ENCODE results near the gene ANKS1B. TPM values are rescaled to one million over a fixed set of nuclear protein-coding genes. Genes with fewer than 3 reads are reported as not detected.
A peak's percentile ranks its signal among the peaks of the same experiment; 100 is the strongest.
"Not testable (repeated sequence)": the region's sequence is repeated elsewhere in the genome, so short reads cannot be mapped to it uniquely, and the experiment has no call there.

The ANKS1B gene
- 10 to 100 TPM in 6 of 8 experiments, 1 to 10 TPM in 2; 4.4 to 49.1 (median 14.2) TPM for total RNA-seq

DNA sequence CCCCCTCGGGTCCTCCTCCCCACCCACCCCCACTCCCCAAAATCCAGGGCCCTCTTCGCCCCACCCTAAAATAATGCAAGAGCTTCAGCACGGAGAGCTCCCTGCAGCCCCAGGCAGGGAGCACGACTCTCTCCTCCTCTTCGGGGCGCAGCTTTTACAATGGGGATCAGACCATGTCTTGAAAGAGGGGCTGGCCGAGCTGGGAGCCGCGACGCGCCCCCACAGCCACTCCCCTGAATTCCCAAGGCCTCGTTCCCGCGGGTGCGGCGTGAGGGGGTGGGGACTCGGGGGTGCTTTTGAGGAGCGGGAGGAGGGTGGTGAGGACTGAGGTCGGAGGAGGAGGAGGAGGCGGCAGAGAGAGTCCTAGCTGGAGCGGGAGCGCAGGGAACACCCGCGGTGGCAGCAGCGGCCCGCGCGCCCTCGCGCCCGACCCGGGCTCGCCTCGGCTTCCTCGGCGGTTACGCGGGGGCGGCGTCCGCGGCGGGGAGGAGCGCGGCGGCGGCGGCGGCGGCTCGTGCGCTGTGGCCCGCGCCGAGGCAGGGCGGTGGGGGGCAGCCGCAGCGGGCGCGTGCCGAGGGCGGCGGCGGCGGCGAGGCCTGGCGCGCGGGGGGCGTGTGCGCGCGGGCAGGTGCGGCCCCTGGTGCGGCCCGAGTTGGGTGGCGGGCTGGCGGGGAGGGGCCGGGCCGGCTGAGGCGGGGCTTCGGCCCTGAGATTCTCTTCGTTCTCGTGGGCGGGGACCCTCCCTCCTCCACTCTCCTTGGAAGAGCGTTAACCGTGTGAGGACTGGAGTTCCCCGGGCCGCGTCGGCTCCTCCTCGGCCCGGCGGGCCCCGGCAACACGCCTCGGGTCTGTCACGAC lies at the start of gene ANKS1B:
Gene ANKS1B, minus strand, starts transcription at position 666 of the 858 bp plus-strand sequence. CDS start 699 bp downstream, outside the sequence.
- WGBS, 10 experiments = 0 to 20% (median 0%) methylated on average over 1 to 4 of the region's 98 CpGs; no CpG with 5 or more reads in 6 of the 10 experiments
- ATAC-seq (replicated peaks in 6 of 8) = peak; percentile 81 to 92 (median 90)
- in situ Hi-C loops (cut with MboI; ENCODE audit: low pct_unique_long_range_greater_than_20kb in 2 of 9, low sequenced_read_pairs in 9 of 9, unreplicated experiment in 9 of 9) = loop anchor here in 2 of 9 experiments (25.0 kb wide), 1 partner anchor 172 kb away; no protein-coding TSS in a partner anchor
- Histone ChIP-seq H3K27ac (peak within 1 kb of the TSS; percentile 11 to 63), H3K4me1 (replicated peaks in 1 of 2) (peaks cover 5 to 8% of the 10 kb centered on the region in 2 donors), H3K4me3 (peak within 1 kb of the TSS; percentile 42 to 73 (median 60))

DNA sequence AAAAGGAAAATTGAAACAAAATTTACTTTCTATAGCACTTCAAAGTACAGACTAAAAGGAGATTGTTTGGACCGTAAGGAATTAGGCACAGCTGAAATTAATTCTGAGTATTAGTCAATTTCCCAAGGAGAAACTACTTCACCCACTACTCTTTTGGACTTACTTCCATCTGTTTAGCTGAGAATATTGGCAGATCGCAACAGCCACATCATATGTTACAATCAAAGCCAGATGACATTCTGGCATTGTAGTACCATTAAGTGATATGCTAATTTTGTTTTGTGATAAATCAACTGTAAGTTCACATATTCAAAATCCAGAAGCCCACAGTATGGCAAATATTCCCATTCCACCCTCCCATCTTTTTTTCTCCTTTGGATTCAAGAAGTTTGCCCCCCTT lies 47.1 kb upstream of the ANKS1B start:
- Histone ChIP-seq H3K4me3 (no peak overlapping the region), H3K4me1 (replicated peaks in 1 of 2) (no peaks in the 10 kb centered on the region), H3K27ac (no peak overlapping the region)
- in situ Hi-C loops (cut with MboI; ENCODE audit: low pct_unique_long_range_greater_than_20kb in 2 of 9, low sequenced_read_pairs in 9 of 9, unreplicated experiment in 9 of 9) = no loop called here
- ATAC-seq (replicated peaks in 6 of 8) = no peak
- 50 to 100% (median 98%) methylated on average over 1 to 2 of the region's 2 CpGs; no CpG with 5 or more reads in 2 of the 10 experiments for WGBS, 10 experiments

DNA sequence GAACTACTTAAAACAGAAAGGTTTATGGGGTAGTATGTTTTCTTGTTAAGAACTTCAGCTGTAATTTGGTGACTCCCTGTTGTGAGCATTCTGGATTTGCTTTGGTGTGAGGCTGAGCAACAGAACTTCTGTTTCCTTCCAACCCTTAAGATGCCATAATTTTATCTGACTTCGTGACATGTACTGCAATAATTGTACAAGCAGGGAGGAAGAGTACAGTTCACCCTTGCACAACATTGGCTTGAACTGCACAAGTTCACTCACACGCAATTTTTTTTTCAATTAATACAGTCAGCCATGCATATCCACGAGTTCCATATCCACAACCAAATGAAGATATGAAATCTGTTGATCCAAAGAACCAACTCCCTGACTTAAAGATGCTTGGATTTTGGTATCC lies 42.9 kb upstream of the ANKS1B start:
- in situ Hi-C loops (cut with MboI; ENCODE audit: low pct_unique_long_range_greater_than_20kb in 2 of 9, low sequenced_read_pairs in 9 of 9, unreplicated experiment in 9 of 9) = no loop called here
- 22 to 100% (median 78%) methylated on average over 1 to 3 of the region's 3 CpGs; no CpG with 5 or more reads in 1 of the 10 experiments for WGBS, 10 experiments
- Histone ChIP-seq H3K4me1 (replicated peaks in 1 of 2) (no peaks in the 10 kb centered on the region), H3K27ac (no peak overlapping the region), H3K4me3 (no peak overlapping the region)
- ATAC-seq (replicated peaks in 6 of 8) = no peak

DNA sequence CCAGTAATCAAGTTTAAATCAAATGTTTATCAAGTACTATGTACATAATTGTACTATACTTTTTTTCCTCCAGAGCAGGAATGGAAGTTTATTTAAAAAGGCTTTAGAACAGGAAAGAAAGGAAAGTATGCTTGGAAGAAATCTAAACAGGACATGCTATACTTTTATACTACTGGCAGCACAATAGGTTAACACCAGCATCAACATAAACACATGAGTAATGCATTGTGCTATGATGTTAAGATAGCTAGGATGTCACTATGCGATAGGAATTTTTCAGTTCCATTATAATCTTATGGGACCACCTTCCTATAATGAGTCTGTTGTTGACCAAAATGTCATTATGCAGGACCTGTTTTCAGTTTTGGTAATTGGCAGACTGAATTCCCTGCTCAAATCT lies 41.5 kb upstream of the ANKS1B start:
- H3K4me3 ChIP-seq = no peak overlapping the region
- in situ Hi-C loops (cut with MboI; ENCODE audit: low pct_unique_long_range_greater_than_20kb in 2 of 9, low sequenced_read_pairs in 9 of 9, unreplicated experiment in 9 of 9) = no loop called here
- H3K27ac ChIP-seq = no peak overlapping the region
- WGBS, 10 experiments = 92 to 100% (median 100%) methylated on average over 1 of the region's 1 CpG; no CpG with 5 or more reads in 3 of the 10 experiments
- no peaks in the 10 kb centered on the region for H3K4me1 ChIP-seq (replicated peaks in 1 of 2)
- ATAC-seq (replicated peaks in 6 of 8) = no peak

DNA sequence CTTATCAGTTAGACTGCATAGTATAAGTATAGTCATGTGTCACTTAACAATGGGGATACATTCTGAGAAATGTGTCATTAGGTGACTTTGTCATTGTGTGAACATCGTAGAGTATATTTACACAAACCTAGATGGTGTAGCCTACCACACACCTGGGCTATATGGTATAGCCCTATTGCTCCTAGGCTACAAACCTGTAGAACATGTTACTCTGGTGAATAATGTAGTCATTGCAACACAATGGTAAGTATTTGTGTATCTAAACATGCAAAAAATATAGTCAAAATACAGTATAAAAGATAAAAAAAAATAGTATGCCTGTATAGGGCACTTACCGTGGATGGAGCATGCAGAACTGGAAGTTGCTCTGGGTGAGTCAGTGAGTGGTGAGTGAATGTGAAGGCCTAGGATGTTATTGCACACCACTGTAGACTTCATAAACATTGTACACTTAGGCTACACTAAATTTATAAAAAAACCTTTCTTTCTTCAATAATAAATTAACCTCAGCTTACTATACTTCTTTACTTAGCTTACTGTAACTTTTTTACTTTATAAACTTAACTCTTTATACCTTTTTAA lies 40.3 kb upstream of the ANKS1B start:
- H3K4me3 ChIP-seq = no peak overlapping the region
- in situ Hi-C loops (cut with MboI; ENCODE audit: low pct_unique_long_range_greater_than_20kb in 2 of 9, low sequenced_read_pairs in 9 of 9, unreplicated experiment in 9 of 9) = no loop called here
- H3K4me1 ChIP-seq (replicated peaks in 1 of 2) = no peaks in the 10 kb centered on the region
- ATAC-seq (replicated peaks in 6 of 8) = no peak
- WGBS, 10 experiments = 79 to 100% (median 96%) methylated on average over 1 to 2 of the region's 2 CpGs; no CpG with 5 or more reads in 2 of the 10 experiments
- H3K27ac ChIP-seq = no peak overlapping the region

DNA sequence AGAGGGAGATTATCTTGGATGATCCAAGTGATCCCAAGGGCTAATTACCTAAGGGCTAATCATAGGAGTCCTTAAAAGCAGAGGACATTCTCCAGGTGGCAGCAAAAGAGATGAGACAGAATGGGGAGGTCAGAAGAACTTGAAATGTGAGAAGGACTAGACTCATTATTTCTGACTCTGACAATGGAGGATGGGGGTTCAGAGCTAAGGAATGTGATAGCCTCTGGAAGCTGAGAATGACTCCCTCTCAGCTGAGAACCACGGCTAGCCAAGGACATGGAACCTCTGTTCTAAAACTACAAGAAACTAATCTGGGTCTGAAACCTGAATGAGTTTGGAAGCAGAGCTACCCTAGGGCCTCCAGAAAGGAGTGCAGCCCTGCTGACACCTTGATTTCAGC lies 35.6 kb upstream of the ANKS1B start:
- no peak overlapping the region for H3K27ac ChIP-seq
- in situ Hi-C loops (cut with MboI; ENCODE audit: low pct_unique_long_range_greater_than_20kb in 2 of 9, low sequenced_read_pairs in 9 of 9, unreplicated experiment in 9 of 9) = no loop called here
- whole genome bisulfite sequencing, 10 experiments = 33 to 78% (median 61%) methylated on average over 1 of the region's 1 CpG; no CpG with 5 or more reads in 4 of the 10 experiments
- no peak overlapping the region for H3K4me3 ChIP-seq
- no peak for ATAC-seq (replicated peaks in 6 of 8)
- H3K4me1 ChIP-seq (replicated peaks in 1 of 2) = no peaks in the 10 kb centered on the region

DNA sequence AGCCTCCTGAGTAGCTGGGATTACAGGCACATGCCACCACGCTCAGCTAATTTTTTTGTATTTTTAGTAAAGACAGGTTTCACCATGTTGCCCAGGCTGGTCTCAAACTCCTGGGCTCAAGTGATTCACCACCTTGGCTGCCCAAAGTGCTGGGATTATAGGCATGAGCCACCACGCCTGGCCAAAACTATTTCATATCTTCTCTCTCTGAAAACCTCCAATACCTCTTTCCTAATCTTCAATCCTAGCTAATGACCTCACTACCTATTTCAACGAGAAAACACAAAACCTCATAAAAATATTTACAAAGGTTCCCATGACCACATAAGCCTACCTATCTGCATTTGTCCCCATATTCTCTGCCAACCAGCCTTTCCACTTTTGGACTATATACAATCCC lies 32.3 kb upstream of the ANKS1B start:
- WGBS, 10 experiments = 67 to 100% (median 83%) methylated on average over 1 to 3 of the region's 3 CpGs; no CpG with 5 or more reads in 2 of the 10 experiments
- H3K27ac ChIP-seq = no peak overlapping the region
- H3K4me1 ChIP-seq (replicated peaks in 1 of 2) = no peaks in the 10 kb centered on the region
- in situ Hi-C loops (cut with MboI; ENCODE audit: low pct_unique_long_range_greater_than_20kb in 2 of 9, low sequenced_read_pairs in 9 of 9, unreplicated experiment in 9 of 9) = no loop called here
- ATAC-seq (replicated peaks in 6 of 8) = no peak
- no peak overlapping the region for H3K4me3 ChIP-seq

DNA sequence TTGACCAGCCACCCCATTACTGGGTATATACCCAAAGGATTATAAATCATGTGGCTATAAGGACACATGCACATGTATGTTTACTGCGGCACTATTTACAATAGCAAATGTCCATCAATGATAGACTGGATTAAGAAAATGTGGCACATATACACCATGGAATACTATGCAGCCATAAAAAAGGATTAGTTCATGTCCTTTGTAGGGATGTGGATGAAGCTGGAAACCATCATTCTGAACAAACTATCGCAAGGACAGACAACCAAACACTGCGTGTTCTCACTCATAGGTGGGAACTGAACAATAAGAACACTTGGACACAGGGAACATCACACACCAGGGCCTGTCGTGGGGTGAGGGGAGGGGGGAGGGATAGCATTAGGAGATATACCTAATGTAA lies 31.6 kb upstream of the ANKS1B start:
- H3K4me3 ChIP-seq; ATAC-seq (replicated peaks in 6 of 8); H3K27ac ChIP-seq; in situ Hi-C loops (cut with MboI; ENCODE audit: low pct_unique_long_range_greater_than_20kb in 2 of 9, low sequenced_read_pairs in 9 of 9, unreplicated experiment in 9 of 9); H3K4me1 ChIP-seq (replicated peaks in 1 of 2): not testable (repeated sequence)
- WGBS, 10 experiments = 80 to 100% (median 91%) methylated on average over 1 to 4 of the region's 4 CpGs; no CpG with 5 or more reads in 2 of the 10 experiments

DNA sequence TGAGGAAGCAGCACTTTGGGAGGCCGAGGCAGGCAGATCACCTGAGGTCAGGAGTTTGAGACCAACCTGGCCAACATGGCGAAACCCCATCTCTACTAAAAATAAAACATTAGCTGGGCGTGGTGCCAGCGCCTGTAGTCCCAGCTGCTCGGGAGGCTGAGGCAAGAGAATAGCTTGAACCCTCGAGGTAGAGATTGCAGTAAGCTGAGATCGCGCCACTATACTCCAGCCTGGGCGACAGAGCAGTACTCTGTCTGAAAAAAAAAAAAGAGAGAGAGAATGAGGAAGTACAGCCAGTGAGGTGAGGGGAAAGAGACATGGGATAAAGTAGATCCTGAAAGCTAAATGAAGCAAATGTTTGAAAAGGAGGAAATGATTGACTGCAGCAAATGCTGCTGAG lies 21.1 kb upstream of the ANKS1B start:
- in situ Hi-C loops (cut with MboI; ENCODE audit: low pct_unique_long_range_greater_than_20kb in 2 of 9, low sequenced_read_pairs in 9 of 9, unreplicated experiment in 9 of 9); H3K27ac ChIP-seq; ATAC-seq (replicated peaks in 6 of 8); H3K4me3 ChIP-seq; H3K4me1 ChIP-seq (replicated peaks in 1 of 2): not testable (repeated sequence)
- 70 to 96% (median 85%) methylated on average over 1 to 9 of the region's 9 CpGs for WGBS, 10 experiments

DNA sequence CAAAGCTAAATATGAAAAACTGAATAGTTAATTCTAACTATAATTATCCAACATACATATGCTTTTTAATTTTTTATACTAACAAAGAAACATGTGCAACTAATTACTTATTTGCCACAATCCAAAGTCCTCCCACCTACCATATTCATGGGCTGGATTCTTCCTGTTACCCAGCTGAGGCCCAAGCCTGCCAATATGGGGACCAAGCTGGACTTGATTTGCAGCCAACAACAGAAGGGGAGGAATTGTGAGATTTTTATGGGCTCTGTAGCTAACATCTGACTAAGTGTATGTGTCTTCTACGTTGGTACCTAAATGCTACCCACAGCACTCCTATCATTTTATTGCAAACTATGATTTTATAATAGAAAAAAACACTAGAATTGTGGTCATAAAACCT lies 13.1 kb upstream of the ANKS1B start:
- no peaks in the 10 kb centered on the region for H3K4me1 ChIP-seq (replicated peaks in 1 of 2)
- H3K27ac ChIP-seq = no peak overlapping the region
- H3K4me3 ChIP-seq = no peak overlapping the region
- 0 to 100% (median 76%) methylated on average over 1 of the region's 1 CpG for WGBS, 10 experiments
- ATAC-seq (replicated peaks in 6 of 8) = peak in 1 of 8 experiments; percentile 50
- in situ Hi-C loops (cut with MboI; ENCODE audit: low pct_unique_long_range_greater_than_20kb in 2 of 9, low sequenced_read_pairs in 9 of 9, unreplicated experiment in 9 of 9) = loop anchor here in 2 of 9 experiments (25.0 kb wide), 1 partner anchor 186 kb away; no protein-coding TSS in a partner anchor

DNA sequence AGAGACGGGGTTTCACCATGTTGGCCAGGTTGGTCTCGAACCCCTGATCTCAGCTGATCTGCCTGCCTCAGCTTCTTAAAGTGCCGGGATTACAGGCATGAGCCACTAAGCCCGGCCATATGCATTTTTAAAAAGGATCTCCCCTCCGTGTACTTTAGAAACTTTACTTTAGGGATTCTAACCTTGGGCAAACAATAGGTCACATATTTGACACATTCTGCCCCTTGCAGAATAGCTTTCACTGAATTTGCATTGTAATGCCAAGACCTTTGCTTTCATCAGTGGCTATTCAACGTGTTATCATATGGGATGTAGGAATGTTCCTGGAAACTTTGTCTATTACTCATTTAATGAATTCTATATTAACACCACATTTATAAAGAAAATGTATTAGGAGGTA lies 11.4 kb upstream of the ANKS1B start:
- Histone ChIP-seq H3K4me1 (replicated peaks in 1 of 2) (no peaks in the 10 kb centered on the region), H3K4me3 (no peak overlapping the region), H3K27ac (no peak overlapping the region)
- WGBS, 10 experiments = 50 to 92% (median 68%) methylated on average over 1 to 4 of the region's 6 CpGs; no CpG with 5 or more reads in 1 of the 10 experiments
- in situ Hi-C loops (cut with MboI; ENCODE audit: low pct_unique_long_range_greater_than_20kb in 2 of 9, low sequenced_read_pairs in 9 of 9, unreplicated experiment in 9 of 9) = loop anchor here in 2 of 9 experiments (25.0 kb wide), 1 partner anchor 184 kb away; no protein-coding TSS in a partner anchor
- ATAC-seq (replicated peaks in 6 of 8) = no peak

DNA sequence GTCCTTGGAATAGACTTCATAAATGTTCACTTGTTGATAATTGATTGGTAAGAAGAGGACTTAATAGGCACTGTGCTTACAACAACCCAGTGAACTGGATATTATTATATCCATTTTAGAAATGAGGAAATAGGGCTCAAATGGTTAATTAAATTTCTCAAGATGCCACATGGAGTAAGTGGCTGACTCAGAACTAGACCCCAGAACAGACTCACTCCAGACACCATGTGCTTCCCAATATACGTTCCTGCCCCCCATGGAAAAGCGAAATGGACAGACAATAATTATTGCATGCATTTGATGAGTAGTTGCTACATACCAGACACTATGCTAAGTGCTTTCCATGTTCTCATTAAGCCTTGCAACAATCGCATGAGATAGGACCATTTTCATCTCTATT lies 895 bp upstream of the ANKS1B start:
- Histone ChIP-seq H3K4me3 (peak overlapping the region; percentile 42 to 73 (median 60)), H3K4me1 (replicated peaks in 1 of 2) (peaks cover 5 to 8% of the 10 kb centered on the region in 2 donors), H3K27ac (no peak overlapping the region)
- in situ Hi-C loops (cut with MboI; ENCODE audit: low pct_unique_long_range_greater_than_20kb in 2 of 9, low sequenced_read_pairs in 9 of 9, unreplicated experiment in 9 of 9) = loop anchor here in 2 of 9 experiments (25.0 kb wide), 1 partner anchor 173 kb away; no protein-coding TSS in a partner anchor
- no peak for ATAC-seq (replicated peaks in 6 of 8)
- 23 to 83% (median 64%) methylated on average over 1 to 3 of the region's 3 CpGs; no CpG with 5 or more reads in 3 of the 10 experiments for WGBS, 10 experiments

DNA sequence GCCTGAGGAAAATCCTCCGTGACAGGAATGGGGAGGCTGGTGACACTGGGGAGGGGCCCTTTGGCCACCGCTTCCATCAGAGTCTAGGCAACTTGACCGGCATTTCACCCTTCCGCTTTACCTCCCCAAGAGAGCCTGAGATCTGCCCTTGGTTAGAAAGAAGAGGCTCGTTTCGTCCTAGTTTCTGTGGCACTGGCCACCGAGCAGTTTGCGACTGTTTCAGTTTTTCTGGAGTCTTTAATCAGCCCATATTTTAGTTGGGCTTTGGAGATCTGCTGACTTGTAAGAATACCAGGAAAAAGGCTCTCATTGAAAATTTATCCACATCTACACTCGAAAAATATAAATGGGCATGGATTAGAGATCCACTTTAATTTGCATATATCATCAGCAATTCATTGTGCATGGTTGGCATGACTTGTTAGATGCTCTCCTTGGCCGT lies 414 bp upstream of the ANKS1B start:
- in situ Hi-C loops (cut with MboI; ENCODE audit: low pct_unique_long_range_greater_than_20kb in 2 of 9, low sequenced_read_pairs in 9 of 9, unreplicated experiment in 9 of 9) = loop anchor here in 2 of 9 experiments (25.0 kb wide), 1 partner anchor 173 kb away; no protein-coding TSS in a partner anchor
- Histone ChIP-seq H3K27ac (no peak overlapping the region), H3K4me1 (replicated peaks in 1 of 2) (peaks cover 5 to 8% of the 10 kb centered on the region in 2 donors), H3K4me3 (peak overlapping the region; percentile 42 to 73 (median 60))
- peak in 2 of 8 experiments; percentile 39 to 43 for ATAC-seq (replicated peaks in 6 of 8)
- 0 to 18% (median 4%) methylated on average over 1 to 7 of the region's 10 CpGs for WGBS, 10 experiments

All from motor neuron (in vitro differentiated cells).